ENCODE results near the gene CALU. TPM values are rescaled to one million over a fixed set of nuclear protein-coding genes. Genes with fewer than 3 reads are reported as not detected.

CALU gene
- total RNA-seq, 1 experiment from 2014 or later, result 169 TPM

GRCh38 chr7:128814499-128814898 is 75.3 kb downstream of the CALU start:
- Histone ChIP-seq H3K4me3 (ENCODE audit: low read length) (no peak overlapping the region), H3K9me2 (replicated peaks; ENCODE audit: low read length) (no peaks in the 10 kb centered on the region), H3K27me3 (ENCODE audit: low read length) (no peaks in the 10 kb centered on the region), H3K79me2 (ENCODE audit: low read length) (no peaks in the 10 kb centered on the region), H2AFZ (ENCODE audit: low read length) (no peak overlapping the region), H3K4me2 (ENCODE audit: low read length) (no peak overlapping the region), H3K4me1 (ENCODE audit: insufficient read depth, low read length) (no peaks in the 10 kb centered on the region), H4K20me1 (ENCODE audit: low read length) (no peaks in the 10 kb centered on the region), H3F3A (ENCODE audit: low read length, unreplicated experiment) (no peaks in the 10 kb centered on the region), H3K36me3 (ENCODE audit: low read depth, low read length) (no peaks in the 10 kb centered on the region), H3K27ac (ENCODE audit: low read length) (no peak overlapping the region), H3K9me3 (ENCODE audit: low read length) (no peaks in the 10 kb centered on the region), H3K9ac (ENCODE audit: low read length) (no peak overlapping the region)
- DNase-seq, result no peak
- intact Hi-C loops (cut with micrococcal nuclease), result no loop called here
- ChIA-PET POLR2A (ENCODE audit: unreplicated experiment) (no interaction called here), CTCF (no interaction called here)
- ATAC-seq, result no peak
- no TSS peak for BruUV-seq (replicated peaks)
- no peak for TF ChIP-seq EZH2 (IDR thresholded peaks at IDR 0.05; ENCODE audit: low read length, unreplicated experiment)
- TF ChIP-seq, protein P1, sequence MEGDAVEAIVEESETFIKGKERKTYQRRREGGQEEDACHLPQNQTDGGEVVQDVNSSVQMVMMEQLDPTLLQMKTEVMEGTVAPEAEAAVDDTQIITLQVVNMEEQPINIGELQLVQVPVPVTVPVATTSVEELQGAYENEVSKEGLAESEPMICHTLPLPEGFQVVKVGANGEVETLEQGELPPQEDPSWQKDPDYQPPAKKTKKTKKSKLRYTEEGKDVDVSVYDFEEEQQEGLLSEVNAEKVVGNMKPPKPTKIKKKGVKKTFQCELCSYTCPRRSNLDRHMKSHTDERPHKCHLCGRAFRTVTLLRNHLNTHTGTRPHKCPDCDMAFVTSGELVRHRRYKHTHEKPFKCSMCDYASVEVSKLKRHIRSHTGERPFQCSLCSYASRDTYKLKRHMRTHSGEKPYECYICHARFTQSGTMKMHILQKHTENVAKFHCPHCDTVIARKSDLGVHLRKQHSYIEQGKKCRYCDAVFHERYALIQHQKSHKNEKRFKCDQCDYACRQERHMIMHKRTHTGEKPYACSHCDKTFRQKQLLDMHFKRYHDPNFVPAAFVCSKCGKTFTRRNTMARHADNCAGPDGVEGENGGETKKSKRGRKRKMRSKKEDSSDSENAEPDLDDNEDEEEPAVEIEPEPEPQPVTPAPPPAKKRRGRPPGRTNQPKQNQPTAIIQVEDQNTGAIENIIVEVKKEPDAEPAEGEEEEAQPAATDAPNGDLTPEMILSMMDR (conservative IDR thresholded peaks at IDR 0.05; ENCODE audit: low read depth, low read length), result no peak
- no peak for TF ChIP-seq EZH2phosphoT487 (IDR thresholded peaks at IDR 0.05; ENCODE audit: borderline replicate concordance, low read length)

DNA sequence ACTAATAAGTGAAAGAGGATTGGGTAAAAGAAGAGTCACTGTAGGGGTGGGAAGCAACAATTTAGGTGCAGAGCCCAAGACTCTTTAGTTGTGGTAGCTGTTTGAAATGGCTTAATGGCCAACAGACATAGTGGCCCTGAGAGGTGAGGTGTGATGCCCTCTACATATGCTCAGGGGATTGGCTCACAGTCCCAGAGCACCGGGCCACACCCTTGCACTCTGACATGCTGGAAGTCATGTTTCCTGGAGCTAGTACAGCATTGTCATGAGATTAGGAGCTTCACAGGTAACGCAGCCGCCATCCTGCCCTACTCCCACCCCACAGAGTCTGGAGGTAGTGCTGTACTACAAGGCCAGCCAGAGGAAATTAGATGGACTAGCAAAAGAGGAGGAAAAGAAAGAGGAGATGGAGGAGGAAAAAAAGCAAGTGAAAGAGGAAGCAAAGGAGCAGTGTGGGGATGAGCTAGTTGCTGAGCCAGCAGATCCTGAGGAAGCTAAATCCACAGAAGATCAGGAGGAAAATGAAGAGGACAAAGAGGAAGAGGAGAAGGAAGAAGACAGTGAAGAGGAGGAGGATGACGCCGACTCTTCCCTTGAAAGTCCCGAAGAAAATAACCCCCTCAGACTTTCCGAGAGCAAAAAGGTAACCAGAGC is 76.3 kb downstream of the CALU start:
- Histone ChIP-seq H3F3A (ENCODE audit: low read length, unreplicated experiment) (no peaks in the 10 kb centered on the region), H3K79me2 (ENCODE audit: low read length) (no peaks in the 10 kb centered on the region), H3K9me2 (replicated peaks; ENCODE audit: low read length) (no peaks in the 10 kb centered on the region), H3K9ac (ENCODE audit: low read length) (no peak overlapping the region), H4K20me1 (ENCODE audit: low read length) (no peaks in the 10 kb centered on the region), H3K4me1 (ENCODE audit: insufficient read depth, low read length) (no peaks in the 10 kb centered on the region), H2AFZ (ENCODE audit: low read length) (no peak overlapping the region), H3K36me3 (ENCODE audit: low read depth, low read length) (no peaks in the 10 kb centered on the region), H3K4me2 (ENCODE audit: low read length) (no peak overlapping the region), H3K4me3 (ENCODE audit: low read length) (no peak overlapping the region), H3K27me3 (ENCODE audit: low read length) (no peaks in the 10 kb centered on the region), H3K9me3 (ENCODE audit: low read length) (no peaks in the 10 kb centered on the region), H3K27ac (ENCODE audit: low read length) (no peak overlapping the region)
- ChIA-PET POLR2A (ENCODE audit: unreplicated experiment) (no interaction called here), CTCF (no interaction called here)
- TF ChIP-seq EZH2 (IDR thresholded peaks at IDR 0.05; ENCODE audit: low read length, unreplicated experiment) (no peak), EZH2phosphoT487 (IDR thresholded peaks at IDR 0.05; ENCODE audit: borderline replicate concordance, low read length) (no peak)
- TF ChIP-seq, protein P1 (conservative IDR thresholded peaks at IDR 0.05; ENCODE audit: low read depth, low read length), result no peak
- DNase-seq (no peak), ATAC-seq (no peak)
- intact Hi-C loops (cut with micrococcal nuclease), result no loop called here
- no TSS peak for BruUV-seq (replicated peaks)

DNA sequence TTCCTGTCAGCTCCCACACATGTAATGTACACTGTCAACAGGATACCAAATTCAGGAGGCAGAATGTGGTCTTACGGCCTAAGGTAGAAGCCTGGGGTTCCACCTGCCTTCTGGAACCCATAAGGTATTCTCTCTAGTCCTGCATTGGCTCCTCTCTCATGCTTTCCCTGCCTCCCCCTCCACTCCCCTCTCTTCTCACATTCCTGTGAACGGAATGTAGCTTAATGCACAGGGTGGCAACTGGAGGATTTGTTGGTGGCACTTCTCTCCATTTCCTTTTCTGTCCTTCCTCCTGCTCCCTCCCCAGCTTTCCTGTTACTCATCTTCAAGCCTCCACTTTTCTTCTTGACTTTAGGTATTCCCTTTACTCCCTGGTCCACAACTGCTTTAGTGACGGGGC is 79.5 kb downstream of the CALU start:
- CTCF ChIA-PET, result no interaction called here
- Histone ChIP-seq H3K4me3 (ENCODE audit: low read length) (no peak overlapping the region), H3K27me3 (ENCODE audit: low read length) (no peaks in the 10 kb centered on the region), H3K27ac (ENCODE audit: low read length) (no peak overlapping the region), H4K20me1 (ENCODE audit: low read length) (no peaks in the 10 kb centered on the region), H3K9ac (ENCODE audit: low read length) (no peak overlapping the region), H3K79me2 (ENCODE audit: low read length) (no peaks in the 10 kb centered on the region), H2AFZ (ENCODE audit: low read length) (no peak overlapping the region), H3K36me3 (ENCODE audit: low read depth, low read length) (no peaks in the 10 kb centered on the region), H3K4me2 (ENCODE audit: low read length) (no peak overlapping the region), H3K9me2 (replicated peaks; ENCODE audit: low read length) (no peaks in the 10 kb centered on the region), H3F3A (ENCODE audit: low read length, unreplicated experiment) (no peaks in the 10 kb centered on the region), H3K9me3 (ENCODE audit: low read length) (no peaks in the 10 kb centered on the region), H3K4me1 (ENCODE audit: insufficient read depth, low read length) (no peaks in the 10 kb centered on the region)
- intact Hi-C loops (cut with micrococcal nuclease), result no loop called here
- TF ChIP-seq EZH2 (IDR thresholded peaks at IDR 0.05; ENCODE audit: low read length, unreplicated experiment) (no peak), EZH2phosphoT487 (IDR thresholded peaks at IDR 0.05; ENCODE audit: borderline replicate concordance, low read length) (no peak)
- TF ChIP-seq, protein P1 (conservative IDR thresholded peaks at IDR 0.05; ENCODE audit: low read depth, low read length), result no peak
- BruUV-seq (replicated peaks), result no TSS peak
- ATAC-seq, result no peak
- POLR2A ChIA-PET (ENCODE audit: unreplicated experiment), result interaction anchor here (0.7 kb wide), 1 partner anchor 8 kb away, joined by 6 read pairs; no protein-coding TSS in a partner anchor
- no peak for DNase-seq

All from PC-3 (cell line).